HG02884 (cell line): ENCODE data around the gene VSIR.

ENCODE experiments used
- ATAC-seq: cut with Tn5 transposase; IDR thresholded peaks from one replicate; pipeline ENCODE4 v1.9.1; 2021; ENCODE audit warnings: mild to moderate bottlenecking, moderate library complexity; ENCODE audit not compliant: unreplicated experiment

VSIR gene

GRCh38 chr10:71773221-71773971 lies at the start of gene VSIR:
Gene VSIR, minus strand, starts transcription at chr10:71773520. Its CDS starts 81 bp downstream, at chr10:71773439.
- peak; percentile 43 for ATAC-seq

GRCh38 chr10:71821909-71822763 lies 48.8 kb upstream of the VSIR start:
- no peak for ATAC-seq

GRCh38 chr10:71820966-71821365 lies 47.6 kb upstream of the VSIR start:
- ATAC-seq = no peak

- no peak for ATAC-seq
Observed at GRCh38 chr10:71819985-71820384, 46.7 kb upstream of the VSIR start.

GRCh38 chr10:71819441-71819861 lies 46.1 kb upstream of the VSIR start:
- no peak for ATAC-seq

- ATAC-seq = no peak
Observed at GRCh38 chr10:71818674-71819260, 45.4 kb upstream of the VSIR start.

GRCh38 chr10:71817831-71818655 lies 44.7 kb upstream of the VSIR start:
- no peak for ATAC-seq

- ATAC-seq = no peak
Observed at GRCh38 chr10:71816936-71817618, 43.8 kb upstream of the VSIR start.

- ATAC-seq = no peak
Observed at GRCh38 chr10:71816421-71816851, 43.1 kb upstream of the VSIR start.

- no peak for ATAC-seq
Observed at GRCh38 chr10:71815515-71816130, 42.3 kb upstream of the VSIR start.

- ATAC-seq = no peak
Observed at GRCh38 chr10:71814922-71815411, 41.6 kb upstream of the VSIR start.

- no peak for ATAC-seq
Observed at GRCh38 chr10:71812913-71813590, 39.7 kb upstream of the VSIR start.

GRCh38 chr10:71812016-71812912 lies 38.9 kb upstream of the VSIR start:
- ATAC-seq = no peak

GRCh38 chr10:71811351-71811750 lies 38.0 kb upstream of the VSIR start:
- no peak for ATAC-seq

- no peak for ATAC-seq
Observed at GRCh38 chr10:71810048-71810750, 36.9 kb upstream of the VSIR start.

GRCh38 chr10:71809628-71810027 lies 36.3 kb upstream of the VSIR start:
- ATAC-seq = no peak
